ENCODE measurements around the gene PRM2. TPM values are rescaled to one million over a fixed set of nuclear protein-coding genes. Genes with fewer than 3 reads are reported as not detected.

The PRM2 gene
- total and polyA plus RNA-seq, 2 donors (not counting 3 experiments of a cell fraction or from before 2014, with no cell fraction given), result not detected

DNA sequence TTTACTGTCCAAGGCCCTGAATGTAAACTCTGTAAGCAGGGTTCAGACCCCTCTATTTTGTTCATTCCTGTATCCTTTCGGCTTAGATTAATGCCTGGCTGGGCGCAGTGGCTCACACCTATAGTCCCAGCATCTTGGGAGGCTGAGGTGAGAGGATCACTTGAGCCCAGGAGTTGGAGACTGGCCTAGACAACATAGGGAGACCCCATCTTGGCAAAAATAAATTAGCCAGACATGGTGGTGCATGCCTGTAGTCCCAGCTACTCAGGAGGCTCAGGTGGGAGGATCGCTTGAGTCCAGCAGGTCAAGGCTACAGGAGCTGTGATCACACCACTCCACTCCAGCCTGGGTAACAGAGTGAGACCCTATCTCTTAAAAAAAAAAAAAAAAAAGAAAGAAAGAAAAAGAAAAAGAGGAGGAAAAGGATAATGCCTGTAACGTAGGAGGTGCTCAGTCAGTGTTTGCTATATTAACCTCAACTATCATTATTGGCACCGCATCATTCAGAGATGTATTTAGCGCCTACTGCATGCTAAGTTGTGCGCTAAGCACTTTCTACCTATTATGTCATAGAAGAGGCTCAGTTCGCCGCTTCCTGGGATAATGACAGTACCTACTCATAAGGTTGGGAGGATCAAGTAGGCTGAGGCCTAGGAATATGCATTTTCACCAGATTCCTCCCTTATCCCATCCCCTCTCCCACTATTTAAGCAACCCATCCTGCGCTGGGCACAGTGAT is 25.3 kb downstream of the PRM2 start:
- BruUV-seq (replicated peaks), result no TSS peak
- dilution Hi-C loops (cut with MboI; ENCODE audit: extremely low pct_ligation_motif_present, low sequenced_read_pairs) (no loop called here), intact Hi-C loops (cut with micrococcal nuclease) (loop anchor here (10.0 kb wide), 1 partner anchor 64 kb away; no protein-coding TSS in a partner anchor)
- Histone ChIP-seq H3K4me1 (ENCODE audit: control insufficient read depth, extremely low read depth, insufficient read depth, low read length) (peaks cover 5% of the 10 kb centered on the region), H3K9ac (replicated peaks; ENCODE audit: extremely low read depth, insufficient read depth, low read length) (no peak overlapping the region), H3K27me3 (ENCODE audit: control insufficient read depth in 2 of 2, insufficient read depth in 2 of 2, low read length in 2 of 2) (peaks cover 0 to 1% of the 10 kb centered on the region in 2 experiments), H3K79me2 (ENCODE audit: control insufficient read depth, insufficient read depth, low read length) (no peaks in the 10 kb centered on the region), H4K20me1 (replicated peaks; ENCODE audit: control insufficient read depth, extremely low read depth, insufficient read depth, low read length) (no peaks in the 10 kb centered on the region), H3K4me3 (replicated peaks in 1 of 3; ENCODE audit: insufficient read depth in 1 of 3, low read depth in 1 of 3, low read length in 3 of 3) (no peak overlapping the region), H3K27ac (ENCODE audit: insufficient read depth, low read depth, low read length) (no peak overlapping the region), H3K4me2 (ENCODE audit: insufficient read depth, low read length) (no peak overlapping the region), H3K36me3 (ENCODE audit: control insufficient read depth in 2 of 2, extremely low read depth in 1 of 2, insufficient read depth in 2 of 2, low read length in 2 of 2) (no peaks in the 10 kb centered on the region), H3K9me1 (replicated peaks; ENCODE audit: control insufficient read depth, extremely low read depth, insufficient read depth, low read length) (no peaks in the 10 kb centered on the region), H3K9me3 (replicated peaks; ENCODE audit: control insufficient read depth, insufficient read depth, low read length) (no peaks in the 10 kb centered on the region), H2AFZ (ENCODE audit: low read depth, low read length) (no peak overlapping the region)
- POLR2A ChIA-PET, result no interaction called here
- CTCF ChIA-PET, result interaction anchor here (1.2 kb wide), 1 partner anchor 280 kb away, joined by 4 read pairs; no protein-coding TSS in a partner anchor
- DNase-seq (ENCODE audit: low read depth, low spot score) (no peak), FAIRE-seq (no peak)
- TF ChIP-seq POLR2AphosphoS5 (IDR thresholded peaks at IDR 0.05; ENCODE audit: insufficient read depth, low read depth, low read length), result no peak
- TF ChIP-seq GATA2 (IDR thresholded peaks at IDR 0.05; ENCODE audit: insufficient read depth, insufficient read length, low read depth, low read length), result no peak
- TF ChIP-seq, protein P1, sequence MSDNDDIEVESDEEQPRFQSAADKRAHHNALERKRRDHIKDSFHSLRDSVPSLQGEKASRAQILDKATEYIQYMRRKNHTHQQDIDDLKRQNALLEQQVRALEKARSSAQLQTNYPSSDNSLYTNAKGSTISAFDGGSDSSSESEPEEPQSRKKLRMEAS (IDR thresholded peaks at IDR 0.05; ENCODE audit: insufficient read depth, insufficient read length), result no peak
- TF ChIP-seq POLR2A (IDR thresholded peaks at IDR 0.05; ENCODE audit: low read depth, low read length), result no peak
- TF ChIP-seq FOS (IDR thresholded peaks at IDR 0.05; ENCODE audit: borderline replicate concordance, insufficient read depth, low read length), result no peak
- TF ChIP-seq MYC (IDR thresholded peaks at IDR 0.05; ENCODE audit: low read depth, low read length), result no peak
- TF ChIP-seq EZH2 (IDR thresholded peaks at IDR 0.05; ENCODE audit: borderline replicate concordance, low read depth, low read length, severe bottlenecking), result no peak
- TF ChIP-seq JUN (IDR thresholded peaks at IDR 0.05; ENCODE audit: borderline replicate concordance, insufficient read depth, insufficient read length, low read depth), result no peak
- TF ChIP-seq, protein P2, sequence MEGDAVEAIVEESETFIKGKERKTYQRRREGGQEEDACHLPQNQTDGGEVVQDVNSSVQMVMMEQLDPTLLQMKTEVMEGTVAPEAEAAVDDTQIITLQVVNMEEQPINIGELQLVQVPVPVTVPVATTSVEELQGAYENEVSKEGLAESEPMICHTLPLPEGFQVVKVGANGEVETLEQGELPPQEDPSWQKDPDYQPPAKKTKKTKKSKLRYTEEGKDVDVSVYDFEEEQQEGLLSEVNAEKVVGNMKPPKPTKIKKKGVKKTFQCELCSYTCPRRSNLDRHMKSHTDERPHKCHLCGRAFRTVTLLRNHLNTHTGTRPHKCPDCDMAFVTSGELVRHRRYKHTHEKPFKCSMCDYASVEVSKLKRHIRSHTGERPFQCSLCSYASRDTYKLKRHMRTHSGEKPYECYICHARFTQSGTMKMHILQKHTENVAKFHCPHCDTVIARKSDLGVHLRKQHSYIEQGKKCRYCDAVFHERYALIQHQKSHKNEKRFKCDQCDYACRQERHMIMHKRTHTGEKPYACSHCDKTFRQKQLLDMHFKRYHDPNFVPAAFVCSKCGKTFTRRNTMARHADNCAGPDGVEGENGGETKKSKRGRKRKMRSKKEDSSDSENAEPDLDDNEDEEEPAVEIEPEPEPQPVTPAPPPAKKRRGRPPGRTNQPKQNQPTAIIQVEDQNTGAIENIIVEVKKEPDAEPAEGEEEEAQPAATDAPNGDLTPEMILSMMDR (IDR thresholded peaks at IDR 0.05; ENCODE audit: extremely low read depth in 1 of 2, insufficient read depth in 1 of 2, low read depth in 1 of 2, low read length in 2 of 2), result no peak

Data from endothelial cell of umbilical vein (primary cell).